Stomach (tissue), 4 donors: ENCODE measurements around the gene POLR1B.
"Not testable (repeated sequence)": the region's sequence is repeated elsewhere in the genome, so short reads cannot be mapped to it uniquely, and the experiment has no call there.

Experiments
- CTCF ChIP-seq, 7 experiments: fragments of 450-650 bp in 4 of 7; fragments of 200-600 bp in 3 of 7; sonication (generic) in 3 of 7; IDR thresholded peaks; one replicate each; pipeline ENCODE4 v1.5.1; 2016 to 2019; ENCODE audit warnings: antibody characterized with exemption in 7 of 7, control low read depth in 2 of 7, mild to moderate bottlenecking in 1 of 7
- EP300 ChIP-seq: sonication (generic); formaldehyde crosslinking; IDR thresholded peaks from one replicate; pipeline ENCODE4 v1.6.1; 2017; ENCODE audit warnings: antibody characterized with exemption
- POLR2A ChIP-seq, 4 donors: fragments of 450-650 bp; IDR thresholded peaks; one replicate each; pipeline ENCODE4 v1.6.1; 2016; ENCODE audit warnings: antibody characterized with exemption in 4 of 4, control low read depth in 2 of 4, mild to moderate bottlenecking in 1 of 4, moderate library complexity in 1 of 4
- POLR2AphosphoS5 ChIP-seq, 3 donors: sonication (generic); formaldehyde crosslinking; IDR thresholded peaks; one replicate each; pipeline ENCODE4 v1.6.1; 2016; ENCODE audit warnings: antibody characterized with exemption in 3 of 3

- TF ChIP-seq CTCF (IDR thresholded peaks at IDR 0.05); POLR2AphosphoS5 (IDR thresholded peaks at IDR 0.05); POLR2A (IDR thresholded peaks at IDR 0.05); EP300: not testable (repeated sequence)
Observed at GRCh38 chr2:112566508-112566907, 24.2 kb downstream of the POLR1B start.
